KOPT-K1 (cell line): Measurements from ENCODE around the gene FREY1.

Experiments
- H3K27ac ChIP-seq: fragments of 200-600 bp; sonication (generic); 2 replicates; pipeline ENCODE4 v1.5.1; 2016; ENCODE audit warnings: antibody characterized with exemption, mild to moderate bottlenecking, low read depth, low read length; ENCODE audit not compliant: poor library complexity, severe bottlenecking
- H3K36me3 ChIP-seq: fragments of 200-600 bp; sonication (generic); 2 replicates; pipeline ENCODE4 v1.5.1; 2017; ENCODE audit warnings: antibody characterized with exemption, mild to moderate bottlenecking, low read length, moderate library complexity; ENCODE audit not compliant: insufficient read depth
- H3K9me3 ChIP-seq: fragments of 200-600 bp; sonication (generic); 2 replicates; pipeline ENCODE4 v1.5.1; 2017; ENCODE audit warnings: antibody characterized with exemption, low read length, mild to moderate bottlenecking; ENCODE audit not compliant: insufficient read depth, poor library complexity, severe bottlenecking

The FREY1 gene

DNA sequence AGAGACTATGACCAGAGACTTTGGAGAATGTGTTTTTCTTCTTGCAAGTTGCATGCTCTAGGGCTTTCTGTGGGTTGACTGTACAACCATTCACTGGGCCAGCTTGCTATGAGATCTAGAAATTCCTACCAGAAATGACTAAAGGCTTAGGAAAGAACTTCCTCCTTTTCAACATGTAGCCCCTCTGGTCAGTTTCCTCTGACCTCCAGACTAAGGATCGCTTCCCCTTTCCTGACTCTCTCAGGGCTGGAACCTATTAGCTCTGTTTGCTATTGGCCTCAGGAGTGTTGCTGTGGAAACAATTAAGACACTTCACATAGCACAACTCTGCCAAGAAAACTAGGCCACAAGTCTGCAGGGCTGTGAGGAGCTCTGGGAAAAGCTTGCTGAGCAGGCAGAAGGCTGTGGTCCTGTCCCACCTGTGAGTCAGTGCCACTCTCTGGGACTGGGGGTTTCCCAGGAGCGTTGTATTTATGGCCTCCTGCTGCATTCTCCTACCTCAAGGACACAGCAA lies 49.1 kb downstream of the FREY1 start:
- H3K9me3 ChIP-seq = no peaks in the 10 kb centered on the region
- peaks cover 78% of the 10 kb centered on the region for H3K36me3 ChIP-seq
- no peak overlapping the region for H3K27ac ChIP-seq
